ENCODE data around the gene CERT1. TPM values are rescaled to one million over a fixed set of nuclear protein-coding genes. Genes with fewer than 3 reads are reported as not detected.

CERT1 gene
- total RNA-seq, 4 donors from 2014 or later, result 23.3 to 32.3 (median 30.6) TPM

DNA sequence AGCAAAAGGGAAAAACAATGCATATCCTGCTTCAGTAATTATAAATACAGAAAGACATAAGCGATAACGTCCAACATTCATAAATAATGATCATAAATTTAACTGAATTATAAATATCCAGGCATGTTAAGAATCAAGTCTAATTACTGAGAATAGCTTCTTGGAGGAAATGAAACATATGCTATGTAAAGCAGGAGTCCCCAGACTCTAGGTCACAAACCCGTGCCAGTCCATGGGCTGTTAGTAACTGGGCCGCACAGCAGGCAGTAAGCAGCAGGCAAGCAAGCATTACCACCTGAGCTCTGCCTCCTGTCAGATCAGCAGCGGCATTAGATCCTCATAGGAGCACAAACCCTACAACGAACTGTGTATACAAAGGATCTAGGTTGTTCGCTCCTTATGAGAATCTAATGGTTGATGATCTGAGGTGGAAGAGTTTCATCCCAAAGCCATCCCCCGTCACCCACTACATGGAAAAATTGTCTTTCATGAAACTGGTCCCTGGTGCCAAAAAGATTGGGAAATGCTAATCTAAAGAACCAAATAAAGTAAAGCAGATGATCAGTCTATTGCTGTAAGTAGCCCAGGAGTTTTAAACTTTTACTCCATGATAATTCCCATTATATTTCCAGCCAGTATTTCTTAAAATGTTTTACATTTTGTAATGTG lies 50.4 kb downstream of the CERT1 start:
- WGBS, 2 donors, result 67 to 73% methylated on average over 8 of the region's 8 CpGs
- no peak overlapping the region for H3K4me3 ChIP-seq (ENCODE audit: low read depth, poor library complexity, severe bottlenecking)
- intact Hi-C loops (cut with DNase I; ENCODE audit: low total_unique reads), result no loop called here
- DNase-seq (ENCODE audit: low spot score in 2 of 2), result no peak
- TF ChIP-seq POLR2A (IDR thresholded peaks at IDR 0.05), result no peak
- TF ChIP-seq, protein P1, sequence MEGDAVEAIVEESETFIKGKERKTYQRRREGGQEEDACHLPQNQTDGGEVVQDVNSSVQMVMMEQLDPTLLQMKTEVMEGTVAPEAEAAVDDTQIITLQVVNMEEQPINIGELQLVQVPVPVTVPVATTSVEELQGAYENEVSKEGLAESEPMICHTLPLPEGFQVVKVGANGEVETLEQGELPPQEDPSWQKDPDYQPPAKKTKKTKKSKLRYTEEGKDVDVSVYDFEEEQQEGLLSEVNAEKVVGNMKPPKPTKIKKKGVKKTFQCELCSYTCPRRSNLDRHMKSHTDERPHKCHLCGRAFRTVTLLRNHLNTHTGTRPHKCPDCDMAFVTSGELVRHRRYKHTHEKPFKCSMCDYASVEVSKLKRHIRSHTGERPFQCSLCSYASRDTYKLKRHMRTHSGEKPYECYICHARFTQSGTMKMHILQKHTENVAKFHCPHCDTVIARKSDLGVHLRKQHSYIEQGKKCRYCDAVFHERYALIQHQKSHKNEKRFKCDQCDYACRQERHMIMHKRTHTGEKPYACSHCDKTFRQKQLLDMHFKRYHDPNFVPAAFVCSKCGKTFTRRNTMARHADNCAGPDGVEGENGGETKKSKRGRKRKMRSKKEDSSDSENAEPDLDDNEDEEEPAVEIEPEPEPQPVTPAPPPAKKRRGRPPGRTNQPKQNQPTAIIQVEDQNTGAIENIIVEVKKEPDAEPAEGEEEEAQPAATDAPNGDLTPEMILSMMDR (IDR thresholded peaks at IDR 0.05), result no peak

DNA sequence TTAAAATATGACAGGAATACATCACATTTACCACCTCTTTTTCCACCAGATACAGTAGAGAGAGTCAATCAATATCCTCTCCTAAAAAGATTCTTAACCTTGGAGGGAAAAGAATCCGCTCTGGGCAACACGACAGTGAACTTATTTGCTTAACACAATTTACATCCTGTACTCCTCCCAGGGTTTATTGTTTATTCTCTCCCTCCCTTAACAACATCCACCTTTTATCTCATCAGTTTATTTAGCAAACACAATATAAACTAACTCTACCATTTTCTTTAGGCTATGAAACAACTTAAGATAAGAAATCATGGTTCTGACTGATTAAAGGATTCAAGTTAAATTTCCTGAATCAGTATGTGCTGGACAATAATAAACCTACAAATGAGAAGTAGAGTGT lies 50.9 kb downstream of the CERT1 start:
- no peak overlapping the region for H3K4me3 ChIP-seq (ENCODE audit: low read depth, poor library complexity, severe bottlenecking)
- TF ChIP-seq, protein P1 (IDR thresholded peaks at IDR 0.05), result no peak
- TF ChIP-seq POLR2A (IDR thresholded peaks at IDR 0.05), result no peak
- intact Hi-C loops (cut with DNase I; ENCODE audit: low total_unique reads), result no loop called here
- 68 to 69% methylated on average over 2 of the region's 2 CpGs for WGBS, 2 donors
- DNase-seq (ENCODE audit: low spot score in 2 of 2), result no peak

DNA sequence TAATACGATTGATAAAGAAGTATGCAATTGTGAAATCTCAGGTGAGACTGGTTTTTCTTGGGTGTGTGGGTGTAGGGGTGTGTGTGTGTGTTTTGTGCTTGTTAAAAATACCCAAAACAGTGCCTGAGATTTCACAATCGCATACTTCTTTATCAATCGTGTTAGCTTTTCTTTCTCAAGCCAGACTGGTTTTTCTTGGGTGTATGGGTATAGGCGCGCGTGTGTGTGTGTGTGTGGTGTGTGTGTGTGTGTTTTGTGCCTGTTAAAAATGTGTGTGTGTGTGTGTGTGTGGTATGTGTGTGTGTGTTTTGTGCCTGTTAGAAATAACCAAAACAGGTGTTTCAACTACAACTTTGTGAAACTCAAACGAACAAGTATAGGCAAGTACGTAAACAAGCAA lies 53.7 kb downstream of the CERT1 start:
- H3K4me3 ChIP-seq (ENCODE audit: low read depth, poor library complexity, severe bottlenecking), result no peak overlapping the region
- 59 to 68% methylated on average over 8 of the region's 8 CpGs for WGBS, 2 donors
- DNase-seq (ENCODE audit: low spot score in 2 of 2), result no peak
- no peak for TF ChIP-seq POLR2A (IDR thresholded peaks at IDR 0.05)
- intact Hi-C loops (cut with DNase I; ENCODE audit: low total_unique reads), result no loop called here

GRCh38 chr5:75457161-75457560 lies 54.3 kb downstream of the CERT1 start:
- H3K4me3 ChIP-seq (ENCODE audit: low read depth, poor library complexity, severe bottlenecking), result no peak overlapping the region

GRCh38 chr5:75450069-75450468 lies 61.4 kb downstream of the CERT1 start:
- DNase-seq (ENCODE audit: low spot score in 2 of 2), result no peak
- intact Hi-C loops (cut with DNase I; ENCODE audit: low total_unique reads), result no loop called here
- TF ChIP-seq POLR2A (IDR thresholded peaks at IDR 0.05), result no peak
- TF ChIP-seq, protein P1 (IDR thresholded peaks at IDR 0.05), result no peak
- 57 to 74% methylated on average over 1 of the region's 1 CpG for WGBS, 2 donors
- H3K4me3 ChIP-seq (ENCODE audit: low read depth, poor library complexity, severe bottlenecking), result no peak overlapping the region

More at GRCh38 chr5:75457161-75457560, 54.3 kb downstream of the CERT1 start:
- DNase-seq (ENCODE audit: low spot score in 2 of 2), result no peak
- intact Hi-C loops (cut with DNase I; ENCODE audit: low total_unique reads), result no loop called here
- WGBS, 2 donors, result 95 to 98% methylated on average over 1 of the region's 1 CpG
- TF ChIP-seq POLR2A (IDR thresholded peaks at IDR 0.05), result no peak
- TF ChIP-seq, protein P1 (IDR thresholded peaks at IDR 0.05), result no peak

DNA sequence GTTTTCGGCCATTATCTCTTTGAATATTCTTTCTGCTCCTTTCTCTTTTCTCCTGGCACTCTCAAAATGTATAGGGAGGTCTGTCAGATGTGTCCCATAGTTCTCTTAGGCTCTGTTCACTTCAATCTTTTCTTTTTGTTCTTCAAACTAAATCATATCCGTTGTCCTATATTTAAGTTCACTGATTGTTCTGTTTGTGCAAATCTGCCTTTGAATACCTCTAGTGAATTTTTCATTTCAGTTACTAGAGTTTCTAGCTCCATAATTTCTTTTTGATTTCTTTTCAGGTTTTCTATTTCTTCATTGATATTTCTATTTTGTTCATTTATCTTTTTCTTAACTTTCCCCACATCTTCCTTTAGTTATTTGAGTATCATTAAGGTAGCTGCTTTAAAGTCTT lies 65.4 kb downstream of the CERT1 start:
- no peak overlapping the region for H3K4me3 ChIP-seq (ENCODE audit: low read depth, poor library complexity, severe bottlenecking)
- 96 to 98% methylated on average over 2 of the region's 2 CpGs for WGBS, 2 donors
- intact Hi-C loops (cut with DNase I; ENCODE audit: low total_unique reads), result no loop called here
- DNase-seq (ENCODE audit: low spot score in 2 of 2), result no peak
- TF ChIP-seq, protein P1 (IDR thresholded peaks at IDR 0.05), result no peak
- TF ChIP-seq POLR2A (IDR thresholded peaks at IDR 0.05), result no peak
